ENCODE results near the gene LPIN1. TPM values are rescaled to one million over a fixed set of nuclear protein-coding genes. Genes with fewer than 3 reads are reported as not detected.

The LPIN1 gene
- total RNA-seq, 1 donor from 2014 or later: 43.9 TPM

DNA sequence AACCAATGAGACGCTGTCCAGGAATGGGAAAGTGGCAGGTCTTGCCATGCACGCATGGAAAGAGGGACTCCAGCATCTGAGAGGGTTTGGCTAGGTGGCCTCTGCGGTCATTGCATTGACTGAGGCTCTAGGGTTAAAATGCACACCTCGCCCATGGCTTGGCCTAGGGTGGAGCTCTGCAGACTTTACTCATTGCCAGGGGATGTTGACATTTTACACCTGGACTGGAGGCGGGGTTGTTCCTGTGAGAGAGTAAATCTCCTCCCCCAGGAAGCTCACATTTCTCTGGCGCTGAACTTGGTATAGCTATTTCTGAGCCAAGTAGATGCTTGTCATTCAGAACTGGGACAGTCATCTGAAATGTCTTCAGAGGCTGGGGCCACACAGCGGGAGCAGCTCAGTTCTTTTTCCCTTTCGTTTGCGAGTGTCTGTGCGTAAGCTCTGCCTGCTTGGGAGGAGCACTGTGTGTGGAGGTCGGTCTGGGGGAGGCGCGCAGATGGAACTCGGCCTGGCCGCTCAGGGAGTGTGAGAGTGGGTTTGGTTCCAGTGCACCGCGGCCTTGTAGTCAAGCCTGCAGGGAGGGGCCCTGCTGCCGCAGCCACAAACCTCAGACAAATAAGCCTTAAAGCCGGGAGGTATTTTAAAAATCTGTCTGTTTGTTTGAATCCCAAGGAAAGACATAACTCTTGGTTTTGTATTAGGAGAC is 76.5 kb downstream of the LPIN1 start:
- no peaks in the 10 kb centered on the region for H3K4me1 Mint-ChIP-seq
- TF ChIP-seq, protein P1, sequence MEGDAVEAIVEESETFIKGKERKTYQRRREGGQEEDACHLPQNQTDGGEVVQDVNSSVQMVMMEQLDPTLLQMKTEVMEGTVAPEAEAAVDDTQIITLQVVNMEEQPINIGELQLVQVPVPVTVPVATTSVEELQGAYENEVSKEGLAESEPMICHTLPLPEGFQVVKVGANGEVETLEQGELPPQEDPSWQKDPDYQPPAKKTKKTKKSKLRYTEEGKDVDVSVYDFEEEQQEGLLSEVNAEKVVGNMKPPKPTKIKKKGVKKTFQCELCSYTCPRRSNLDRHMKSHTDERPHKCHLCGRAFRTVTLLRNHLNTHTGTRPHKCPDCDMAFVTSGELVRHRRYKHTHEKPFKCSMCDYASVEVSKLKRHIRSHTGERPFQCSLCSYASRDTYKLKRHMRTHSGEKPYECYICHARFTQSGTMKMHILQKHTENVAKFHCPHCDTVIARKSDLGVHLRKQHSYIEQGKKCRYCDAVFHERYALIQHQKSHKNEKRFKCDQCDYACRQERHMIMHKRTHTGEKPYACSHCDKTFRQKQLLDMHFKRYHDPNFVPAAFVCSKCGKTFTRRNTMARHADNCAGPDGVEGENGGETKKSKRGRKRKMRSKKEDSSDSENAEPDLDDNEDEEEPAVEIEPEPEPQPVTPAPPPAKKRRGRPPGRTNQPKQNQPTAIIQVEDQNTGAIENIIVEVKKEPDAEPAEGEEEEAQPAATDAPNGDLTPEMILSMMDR (conservative IDR thresholded peaks at IDR 0.05): no peak
- no peak overlapping the region for H3K27ac Mint-ChIP-seq (ENCODE audit: unreplicated experiment)
- DNase-seq (ENCODE audit: low read depth, low spot score): no peak
- no peaks in the 10 kb centered on the region for H3K9me3 Mint-ChIP-seq
- H3K27me3 Mint-ChIP-seq (ENCODE audit: low read depth): no peaks in the 10 kb centered on the region
- peaks cover 18% of the 10 kb centered on the region for H3K36me3 Mint-ChIP-seq (ENCODE audit: low read depth)
- H3K4me3 Mint-ChIP-seq: no peak overlapping the region

DNA sequence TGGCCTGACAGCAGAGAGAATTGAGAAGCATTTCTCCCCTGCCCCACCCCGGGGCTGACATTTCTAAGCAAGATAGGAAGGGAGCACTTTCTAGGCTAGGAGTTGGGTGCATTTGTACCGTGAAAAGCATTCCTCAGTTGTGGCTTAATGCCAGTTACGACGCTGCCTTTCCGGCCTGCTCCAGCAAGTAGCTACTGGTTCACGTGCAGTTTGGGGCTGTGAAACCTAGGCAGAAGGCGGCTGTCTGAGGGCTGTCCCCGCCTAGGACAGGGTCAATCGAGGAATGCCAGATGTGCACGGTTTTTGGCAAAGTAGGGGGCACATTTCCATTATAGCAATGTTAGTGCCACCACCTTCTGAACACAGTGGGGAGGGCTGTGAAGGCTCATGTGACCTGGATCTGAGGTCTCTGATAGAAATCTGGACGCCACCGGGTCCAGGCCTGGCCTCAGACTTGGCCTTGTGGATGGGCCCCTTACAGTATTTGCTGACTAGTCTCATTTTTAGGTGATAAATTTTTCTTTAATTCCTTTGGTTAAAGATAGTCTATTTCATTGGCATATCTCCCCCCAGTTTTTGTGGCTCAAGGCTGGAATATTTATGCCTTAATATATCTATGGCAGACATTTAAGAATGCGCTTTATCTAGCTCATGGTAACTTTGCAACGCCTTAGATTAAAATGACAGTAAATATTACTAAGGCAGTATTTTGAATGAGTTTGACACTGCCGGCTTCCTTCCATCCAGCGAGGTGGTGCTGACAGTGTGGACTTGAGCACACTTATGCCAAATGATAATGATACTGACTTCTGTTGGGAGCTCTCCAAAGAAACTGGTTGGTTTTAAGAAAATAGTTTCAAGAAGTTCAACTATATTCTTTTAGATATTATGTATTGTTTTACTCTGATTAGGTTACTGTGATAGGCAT is 78.7 kb downstream of the LPIN1 start:
- no peaks in the 10 kb centered on the region for H3K27me3 Mint-ChIP-seq (ENCODE audit: low read depth)
- no peak overlapping the region for H3K4me3 Mint-ChIP-seq
- no peak for DNase-seq (ENCODE audit: low read depth, low spot score)
- H3K4me1 Mint-ChIP-seq: peaks cover 12% of the 10 kb centered on the region
- peaks cover 14% of the 10 kb centered on the region for H3K36me3 Mint-ChIP-seq (ENCODE audit: low read depth)
- TF ChIP-seq, protein P1 (conservative IDR thresholded peaks at IDR 0.05): no peak
- H3K9me3 Mint-ChIP-seq: no peaks in the 10 kb centered on the region
- H3K27ac Mint-ChIP-seq (ENCODE audit: unreplicated experiment): peak overlapping the region; percentile 63

DNA sequence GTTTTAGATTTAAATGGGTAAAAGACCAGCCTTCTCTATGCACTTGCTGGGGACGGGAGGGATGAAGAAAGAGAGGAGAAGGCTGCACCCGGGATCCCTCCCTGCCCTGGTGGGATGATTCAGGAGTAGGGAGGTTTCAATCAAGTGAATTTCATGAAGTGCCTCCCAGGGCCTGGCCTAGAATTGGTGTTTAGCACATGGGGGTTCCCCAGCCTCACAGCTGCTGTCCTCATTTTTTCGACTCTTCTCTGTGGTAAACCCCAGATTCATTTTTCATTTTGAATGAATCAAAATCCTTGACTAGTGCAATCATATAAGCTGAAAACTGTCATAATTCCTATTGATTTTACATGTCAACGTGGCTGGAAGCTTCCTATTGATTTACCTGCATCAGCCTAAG is 81.1 kb downstream of the LPIN1 start:
- H3K4me3 Mint-ChIP-seq: no peak overlapping the region
- TF ChIP-seq, protein P1 (conservative IDR thresholded peaks at IDR 0.05): no peak
- H3K27me3 Mint-ChIP-seq (ENCODE audit: low read depth): no peaks in the 10 kb centered on the region
- H3K4me1 Mint-ChIP-seq: peaks cover 31% of the 10 kb centered on the region
- peaks cover 14% of the 10 kb centered on the region for H3K36me3 Mint-ChIP-seq (ENCODE audit: low read depth)
- peak overlapping the region; percentile 35 for H3K27ac Mint-ChIP-seq (ENCODE audit: unreplicated experiment)
- no peaks in the 10 kb centered on the region for H3K9me3 Mint-ChIP-seq
- DNase-seq (ENCODE audit: low read depth, low spot score): no peak

DNA sequence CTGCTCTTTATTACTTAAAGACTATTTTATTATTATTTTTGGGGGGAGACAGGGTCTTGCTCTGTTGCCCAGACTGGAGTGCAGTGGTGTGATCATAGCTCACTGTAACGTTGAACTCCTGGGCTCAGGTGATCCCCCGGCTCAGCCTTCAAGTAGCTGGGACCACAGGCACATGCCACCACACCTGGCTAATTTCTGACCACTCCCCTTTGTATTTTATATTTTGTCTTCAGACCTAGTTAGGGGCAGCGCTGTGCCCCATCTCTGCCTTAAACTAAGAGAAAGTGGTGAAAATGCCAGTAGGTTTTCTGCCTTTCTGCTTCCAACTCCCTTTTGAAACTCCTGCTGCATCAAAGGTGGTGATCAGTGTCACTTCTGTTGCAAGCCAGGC is 82.5 kb downstream of the LPIN1 start:
- Mint-ChIP-seq H3K36me3 (ENCODE audit: low read depth) (peaks cover 5% of the 10 kb centered on the region), H3K27ac (ENCODE audit: unreplicated experiment) (no peak overlapping the region), H3K4me3 (no peak overlapping the region), H3K4me1 (peaks cover 31% of the 10 kb centered on the region), H3K9me3 (no peaks in the 10 kb centered on the region), H3K27me3 (ENCODE audit: low read depth) (no peaks in the 10 kb centered on the region)
- TF ChIP-seq, protein P1 (conservative IDR thresholded peaks at IDR 0.05): no peak
- DNase-seq (ENCODE audit: low read depth, low spot score): no peak

DNA sequence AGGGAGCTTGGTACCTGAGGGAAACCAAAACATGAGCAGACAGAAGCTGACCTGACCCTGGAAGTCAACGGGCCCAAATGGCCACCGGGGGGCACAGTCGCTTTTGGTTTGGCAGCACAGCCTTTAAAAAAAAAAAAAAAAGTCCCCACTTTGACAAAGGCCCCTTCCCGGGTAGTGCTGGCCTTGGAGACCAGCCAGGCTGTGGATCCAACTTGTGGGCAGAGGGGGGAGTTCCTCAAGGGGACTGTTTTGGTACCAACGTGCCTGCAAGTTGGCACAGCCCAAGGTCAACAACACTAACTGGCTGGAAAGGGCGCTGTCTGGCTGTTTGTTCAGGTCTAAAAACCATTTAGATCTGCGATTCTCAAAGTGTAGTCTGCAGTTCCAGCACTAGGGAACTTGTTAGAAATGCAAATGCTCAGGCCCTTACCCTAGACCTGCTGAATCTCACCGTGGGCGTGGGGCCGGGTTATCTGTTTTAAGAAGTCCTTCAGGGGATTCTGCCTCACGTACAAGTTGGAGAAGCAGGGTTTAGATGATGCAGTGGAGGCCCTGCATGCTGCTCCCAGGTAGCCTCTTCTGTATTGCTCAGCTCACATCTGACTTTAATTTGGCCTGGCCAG is 83.0 kb downstream of the LPIN1 start:
- H3K27ac Mint-ChIP-seq (ENCODE audit: unreplicated experiment): peak overlapping the region; percentile 94
- no peaks in the 10 kb centered on the region for H3K27me3 Mint-ChIP-seq (ENCODE audit: low read depth)
- H3K4me3 Mint-ChIP-seq: peak overlapping the region; percentile 56
- DNase-seq (ENCODE audit: low read depth, low spot score): peak; percentile 43
- TF ChIP-seq, protein P1 (conservative IDR thresholded peaks at IDR 0.05): peak; percentile 64
- H3K9me3 Mint-ChIP-seq: no peaks in the 10 kb centered on the region
- peaks cover 31% of the 10 kb centered on the region for H3K4me1 Mint-ChIP-seq
- peaks cover 3% of the 10 kb centered on the region for H3K36me3 Mint-ChIP-seq (ENCODE audit: low read depth)
